Glomerular visceral epithelial cell (primary cell): Measurements from ENCODE around the gene VWF.

ENCODE experiments used
- DNase-seq: peaks from one replicate; pipeline ENCODE4 v3.0.0-alpha.2; 2016; ENCODE audit errors: extremely low spot score

VWF gene

DNA sequence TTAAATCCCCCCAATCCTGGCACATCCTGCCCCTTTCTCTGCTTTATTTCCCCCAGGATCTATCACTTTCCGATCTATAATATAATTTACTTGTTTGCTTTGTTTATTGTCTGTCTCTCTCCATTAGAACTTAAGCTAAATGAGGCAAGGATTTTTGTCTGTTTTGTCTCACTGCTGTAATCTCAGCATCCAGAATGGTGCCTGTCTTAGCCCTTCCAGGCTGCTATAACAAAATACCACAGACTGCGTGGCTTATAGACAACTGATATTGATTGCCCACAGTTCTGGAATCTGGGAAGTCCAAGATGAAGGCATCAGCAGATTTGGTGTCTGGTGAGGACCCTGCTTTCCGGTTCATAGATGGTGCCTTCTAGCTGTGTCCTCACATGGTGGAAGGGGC lies 65.2 kb downstream of the VWF start:
- no peak for DNase-seq

- DNase-seq = no peak
Observed at GRCh38 chr12:6058481-6059161, 65.8 kb downstream of the VWF start.

DNA sequence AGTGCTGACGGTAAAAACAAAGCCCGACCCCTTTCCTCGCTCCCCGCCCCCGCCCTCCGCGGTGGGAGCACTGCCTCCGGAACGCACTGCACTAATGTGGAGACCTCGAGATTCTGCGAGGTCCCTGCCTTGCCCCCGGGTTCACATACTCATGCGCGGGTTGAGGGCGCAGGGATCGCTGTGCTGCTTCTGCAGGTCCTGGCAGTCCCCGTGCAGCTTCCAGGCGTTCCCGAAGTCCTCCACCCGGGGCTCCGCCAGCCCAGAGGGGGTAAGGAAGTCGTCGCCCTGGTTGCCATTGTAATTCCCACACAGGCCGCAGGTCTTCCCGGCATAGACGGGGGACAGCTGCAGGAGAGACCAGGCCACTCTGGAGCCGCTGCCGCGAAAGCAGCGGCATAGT lies 66.8 kb downstream of the VWF start:
- no peak for DNase-seq

- no peak for DNase-seq
Observed at GRCh38 chr12:6056406-6057240, 67.8 kb downstream of the VWF start.

DNA sequence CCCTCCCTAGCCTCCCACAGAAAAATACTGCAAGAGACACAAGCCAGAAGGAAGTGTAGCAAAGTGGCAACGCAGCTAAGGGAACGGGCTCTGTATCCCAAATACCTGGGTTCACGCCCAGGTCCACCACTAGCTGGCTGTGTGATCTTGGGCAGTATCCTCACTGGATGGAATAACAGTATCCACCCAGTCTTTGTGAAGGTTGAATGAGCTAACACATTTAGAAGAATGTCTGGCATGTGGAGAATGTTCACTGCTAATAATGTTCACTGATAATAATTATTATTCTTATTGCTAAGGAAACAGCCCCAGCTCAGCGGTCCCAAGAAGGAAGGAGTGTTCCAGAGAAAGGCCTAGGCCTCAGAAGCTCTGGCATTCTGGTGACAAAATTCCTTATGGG lies 70.9 kb downstream of the VWF start:
- DNase-seq = peak; percentile 70

DNA sequence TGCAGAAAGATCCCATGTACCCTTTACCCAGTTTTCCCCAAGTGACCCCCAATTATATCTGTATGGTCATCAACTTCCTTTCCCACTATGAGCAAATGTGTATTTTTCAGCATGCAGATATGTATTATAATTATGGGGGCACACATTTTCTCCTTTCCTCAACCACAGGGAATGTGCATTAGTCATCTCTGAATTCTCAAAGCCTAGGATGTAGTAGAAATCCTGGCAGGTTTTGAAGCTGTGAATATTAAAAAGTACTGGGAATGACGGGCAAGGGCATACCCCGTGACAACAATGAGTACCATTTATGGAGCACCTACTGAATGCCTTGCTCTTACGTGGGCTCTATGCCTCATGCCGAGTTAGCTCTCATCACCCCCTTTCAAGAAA lies 71.5 kb downstream of the VWF start:
- DNase-seq = peak; percentile 46

DNA sequence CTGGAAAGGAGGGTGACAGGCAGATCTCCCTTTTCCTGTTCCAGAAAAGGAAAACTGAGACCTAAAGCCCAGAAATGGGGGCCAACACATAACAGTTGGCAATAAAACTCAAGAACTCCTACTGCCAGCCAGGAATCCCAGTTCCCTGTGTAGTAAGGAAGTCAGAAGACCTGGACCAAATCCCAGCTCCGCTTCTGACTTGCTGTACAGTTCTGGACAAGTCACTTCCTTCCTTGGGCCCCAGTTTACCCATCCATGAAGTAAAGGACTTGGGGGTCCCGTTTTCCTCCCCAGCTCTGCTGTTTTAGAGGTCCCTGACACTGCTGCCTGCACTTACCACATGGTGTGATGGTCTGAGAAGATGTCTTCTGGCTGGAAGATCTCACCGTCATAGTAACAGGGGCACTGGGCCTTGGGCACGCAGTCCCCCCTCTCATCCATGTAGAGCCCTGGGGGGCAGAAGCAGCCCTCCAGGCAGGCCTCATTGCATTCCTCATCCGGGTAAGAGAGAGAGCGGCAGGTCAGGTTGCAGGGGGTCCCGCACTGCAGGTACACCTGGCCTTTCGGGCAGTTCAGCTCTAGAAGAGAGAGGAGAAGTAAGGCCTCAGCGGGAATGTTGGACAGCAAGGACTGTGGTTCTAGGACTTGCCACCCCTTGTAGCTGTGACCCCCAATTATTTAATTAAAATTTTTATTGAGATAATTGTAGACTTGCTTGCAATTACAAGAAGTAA lies 72.1 kb downstream of the VWF start:
- DNase-seq = no peak

- DNase-seq = no peak
Observed at GRCh38 chr12:6049992-6050391, 74.5 kb downstream of the VWF start.

DNA sequence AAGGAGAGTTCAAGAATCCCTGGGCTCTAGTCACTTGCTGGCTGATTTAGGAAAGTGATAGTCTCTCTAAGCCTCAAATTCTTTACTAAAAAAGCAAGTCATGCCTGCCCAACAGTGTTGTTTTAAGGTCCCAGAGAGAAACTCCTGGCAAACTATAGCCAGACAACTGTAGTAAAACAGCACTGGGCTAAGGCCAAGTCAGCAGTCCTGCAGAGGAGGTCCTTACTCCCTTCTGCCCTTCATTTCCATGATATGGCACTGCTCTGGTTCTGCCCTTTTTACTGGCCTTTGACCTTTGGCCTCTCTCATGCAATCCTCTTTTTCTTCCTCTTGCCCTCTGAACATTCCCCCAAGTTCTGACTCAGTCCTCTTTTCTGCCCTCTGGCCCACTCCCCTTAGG lies 74.9 kb downstream of the VWF start:
- DNase-seq = no peak

- DNase-seq = peak; percentile 33
Observed at GRCh38 chr12:6047249-6048237, 76.9 kb downstream of the VWF start.

- no peak for DNase-seq
Observed at GRCh38 chr12:6046511-6047180, 77.8 kb downstream of the VWF start.

GRCh38 chr12:6045438-6045837 lies 79.0 kb downstream of the VWF start:
- no peak for DNase-seq

GRCh38 chr12:6044082-6044481 lies 80.4 kb downstream of the VWF start:
- no peak for DNase-seq

- no peak for DNase-seq
Observed at GRCh38 chr12:6042446-6042845, 82.0 kb downstream of the VWF start.

DNA sequence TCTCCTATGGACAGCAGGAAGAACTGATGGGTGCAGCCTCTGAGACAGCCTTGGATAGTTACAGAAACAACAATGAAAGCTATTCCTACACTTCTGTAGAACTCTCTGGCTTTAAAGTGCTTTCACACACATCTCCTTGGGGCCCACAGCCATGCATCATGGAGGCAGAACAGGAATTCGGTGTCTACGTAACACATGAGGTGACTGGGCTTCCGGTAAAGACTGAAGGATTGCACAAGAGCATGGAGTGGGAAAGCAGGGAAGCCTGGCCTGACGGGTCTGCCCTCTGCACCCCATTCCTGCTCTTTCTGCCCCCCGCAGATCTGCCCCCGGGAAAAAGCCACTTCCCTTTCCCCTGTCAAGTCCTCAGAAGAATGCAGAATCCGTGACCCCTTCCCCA lies 82.6 kb downstream of the VWF start:
- no peak for DNase-seq

- DNase-seq = no peak
Observed at GRCh38 chr12:6040815-6041214, 83.7 kb downstream of the VWF start.

DNA sequence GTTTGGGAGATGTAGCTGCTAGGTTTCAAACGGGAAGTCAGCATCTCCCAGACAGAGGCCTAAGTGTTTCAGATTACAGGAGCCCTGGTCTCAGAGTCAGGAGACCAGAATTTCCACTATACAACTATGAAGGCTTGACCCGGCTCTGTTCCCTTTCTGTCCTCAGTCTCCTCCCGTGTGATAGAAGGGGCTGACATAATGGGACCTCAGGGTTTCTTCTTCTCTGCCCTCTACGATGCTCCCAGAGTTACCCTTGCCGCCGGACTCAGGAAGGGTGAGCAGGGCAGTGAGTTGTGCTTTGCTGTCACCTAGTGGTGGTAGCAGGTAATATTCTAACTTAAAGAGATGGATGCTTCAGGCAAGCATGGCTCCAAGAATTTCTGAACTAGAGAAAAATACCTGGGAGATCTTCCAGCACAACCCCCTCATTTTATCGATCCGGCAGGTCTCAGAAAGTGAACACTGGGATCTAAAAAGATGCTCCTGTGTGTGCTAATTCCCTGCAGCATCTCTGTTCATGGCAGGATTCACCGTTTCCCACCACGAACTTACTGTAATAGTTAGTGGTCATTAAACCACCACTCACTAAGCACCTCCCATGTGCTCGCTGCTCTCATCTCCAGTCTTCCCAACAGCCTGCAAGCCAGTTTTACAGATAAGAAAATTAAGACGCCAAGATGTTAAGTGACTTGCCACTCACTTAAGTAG lies 84.4 kb downstream of the VWF start:
- DNase-seq = peak; percentile 65

DNA sequence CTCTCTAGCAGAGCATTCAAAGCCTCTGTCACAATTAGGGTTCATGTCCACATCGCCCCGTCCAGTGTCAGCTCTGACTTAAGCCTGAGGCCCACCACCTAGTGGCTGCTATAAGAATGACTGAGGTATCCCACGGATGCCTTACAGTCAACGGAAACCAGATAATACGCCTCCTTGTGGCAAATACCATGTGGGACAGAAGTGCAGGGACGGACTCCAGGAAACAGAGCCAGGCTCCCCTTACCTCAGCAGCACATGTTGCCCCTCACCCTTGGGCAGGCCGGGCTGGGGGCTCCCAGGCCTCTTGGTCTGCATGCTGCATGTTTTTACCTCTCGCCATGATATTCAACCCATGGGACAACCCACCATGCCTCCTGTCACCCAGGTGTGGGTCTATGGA lies 86.3 kb downstream of the VWF start:
- DNase-seq = peak; percentile 62

GRCh38 chr12:6037459-6037858 lies 87.0 kb downstream of the VWF start:
- DNase-seq = no peak

DNA sequence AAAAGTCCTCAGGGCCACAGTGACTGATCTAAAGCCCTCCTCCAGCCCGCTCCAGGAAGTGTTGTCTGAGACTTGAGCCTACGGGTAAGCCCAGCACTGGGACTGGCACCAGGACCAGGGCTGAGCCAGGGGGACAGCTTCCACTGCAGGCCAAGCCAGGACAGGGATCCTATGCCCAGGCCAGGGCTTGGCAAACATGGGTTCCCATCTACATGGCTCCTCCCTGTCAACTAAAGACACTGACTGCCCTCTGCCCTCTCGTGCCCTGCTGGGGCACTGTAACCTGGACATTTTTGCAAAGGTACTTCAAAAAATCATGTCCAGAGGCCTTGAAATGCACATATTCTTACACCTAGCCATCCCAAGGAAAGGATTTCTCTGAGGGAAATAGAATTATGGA lies 88.0 kb downstream of the VWF start:
- DNase-seq = no peak
